ENCODE measurements around the gene DENND4C.
A peak's percentile ranks its signal among the peaks of the same experiment; 100 is the strongest.
"Not testable (repeated sequence)": the region's sequence is repeated elsewhere in the genome, so short reads cannot be mapped to it uniquely, and the experiment has no call there.

DENND4C gene

GRCh38 chr9:19410195-19410503, 179.7 kb downstream of the DENND4C start:
- H2AFZ ChIP-seq (ENCODE audit: low read depth, low read length) = no peak overlapping the region
- H3K4me1 ChIP-seq (ENCODE audit: low read length) = 0 out of 2 replicates have a peak, but pooled peaks cover 3% of the 10 kb centered on the region
- H3K27me3 ChIP-seq (ENCODE audit: low read depth, low read length) = peaks cover 12% of the 10 kb centered on the region
- H3K9me3 ChIP-seq (ENCODE audit: insufficient read depth, low read length) = no peaks in the 10 kb centered on the region
- no peak overlapping the region for H3K27ac ChIP-seq (ENCODE audit: low read length)
- H3K4me3 ChIP-seq (ENCODE audit: low read length) = no peak overlapping the region
- H3K4me2 ChIP-seq (ENCODE audit: low read length) = peak overlapping the region; percentile 100
- H3K79me2 ChIP-seq (ENCODE audit: low read length) = no peaks in the 10 kb centered on the region
- no peaks in the 10 kb centered on the region for H3K36me3 ChIP-seq (replicated peaks; ENCODE audit: low read depth, low read length)
- H3K9ac ChIP-seq (ENCODE audit: low read length) = no peak overlapping the region
- H4K20me1 ChIP-seq (ENCODE audit: insufficient read depth, low read length) = no peaks in the 10 kb centered on the region
- TF ChIP-seq CTCF (IDR thresholded peaks at IDR 0.05; ENCODE audit: low read depth, low read length) = no peak
- TF ChIP-seq EZH2phosphoT487 (IDR thresholded peaks at IDR 0.05; ENCODE audit: low read depth) = no peak

GRCh38 chr9:19410594-19410993, 180.1 kb downstream of the DENND4C start:
- Histone ChIP-seq H3K4me2 (ENCODE audit: low read length) (no peak overlapping the region), H3K36me3 (replicated peaks; ENCODE audit: low read depth, low read length) (no peaks in the 10 kb centered on the region), H3K27ac (ENCODE audit: low read length) (no peak overlapping the region), H3K9me3 (ENCODE audit: insufficient read depth, low read length) (no peaks in the 10 kb centered on the region), H3K79me2 (ENCODE audit: low read length) (no peaks in the 10 kb centered on the region), H3K27me3 (ENCODE audit: low read depth, low read length) (peaks cover 12% of the 10 kb centered on the region), H4K20me1 (ENCODE audit: insufficient read depth, low read length) (no peaks in the 10 kb centered on the region), H3K9ac (ENCODE audit: low read length) (no peak overlapping the region), H2AFZ (ENCODE audit: low read depth, low read length) (no peak overlapping the region), H3K4me1 (ENCODE audit: low read length) (0 out of 2 replicates have a peak, but pooled peaks cover 3% of the 10 kb centered on the region), H3K4me3 (ENCODE audit: low read length) (no peak overlapping the region)
- TF ChIP-seq CTCF (IDR thresholded peaks at IDR 0.05; ENCODE audit: low read depth, low read length) (no peak), EZH2phosphoT487 (IDR thresholded peaks at IDR 0.05; ENCODE audit: low read depth) (no peak)

- Histone ChIP-seq H3K27ac (ENCODE audit: low read length) (no peak overlapping the region), H3K4me2 (ENCODE audit: low read length) (no peak overlapping the region), H3K27me3 (ENCODE audit: low read depth, low read length) (peaks cover 12% of the 10 kb centered on the region), H4K20me1 (ENCODE audit: insufficient read depth, low read length) (no peaks in the 10 kb centered on the region), H3K4me3 (ENCODE audit: low read length) (no peak overlapping the region), H3K4me1 (ENCODE audit: low read length) (0 out of 2 replicates have a peak, but pooled peaks cover 3% of the 10 kb centered on the region), H2AFZ (ENCODE audit: low read depth, low read length) (no peak overlapping the region), H3K9ac (ENCODE audit: low read length) (no peak overlapping the region), H3K79me2 (ENCODE audit: low read length) (no peaks in the 10 kb centered on the region), H3K36me3 (replicated peaks; ENCODE audit: low read depth, low read length) (no peaks in the 10 kb centered on the region), H3K9me3 (ENCODE audit: insufficient read depth, low read length) (no peaks in the 10 kb centered on the region)
- TF ChIP-seq CTCF (IDR thresholded peaks at IDR 0.05; ENCODE audit: low read depth, low read length) = no peak
Measured at GRCh38 chr9:19411316-19411715, 180.8 kb downstream of the DENND4C start.

GRCh38 chr9:19413456-19413855, 183.0 kb downstream of the DENND4C start:
- H3K4me3 ChIP-seq (ENCODE audit: low read length) = not testable (repeated sequence)

GRCh38 chr9:19416143-19416542, 185.7 kb downstream of the DENND4C start:
- no peaks in the 10 kb centered on the region for H3K27me3 ChIP-seq (ENCODE audit: low read depth, low read length)
- H3K27ac ChIP-seq (ENCODE audit: low read length) = no peak overlapping the region
- H3K4me3 ChIP-seq (ENCODE audit: low read length) = no peak overlapping the region
- H3K36me3 ChIP-seq (replicated peaks; ENCODE audit: low read depth, low read length) = no peaks in the 10 kb centered on the region
- H4K20me1 ChIP-seq (ENCODE audit: insufficient read depth, low read length) = no peaks in the 10 kb centered on the region
- no peak overlapping the region for H2AFZ ChIP-seq (ENCODE audit: low read depth, low read length)
- H3K9me3 ChIP-seq (ENCODE audit: insufficient read depth, low read length) = no peaks in the 10 kb centered on the region
- H3K9ac ChIP-seq (ENCODE audit: low read length) = no peak overlapping the region
- TF ChIP-seq CTCF (IDR thresholded peaks at IDR 0.05; ENCODE audit: low read depth, low read length) = no peak
- no peak for TF ChIP-seq EZH2phosphoT487 (IDR thresholded peaks at IDR 0.05; ENCODE audit: low read depth)
- no peak overlapping the region for H3K4me2 ChIP-seq (ENCODE audit: low read length)
- H3K4me1 ChIP-seq (ENCODE audit: low read length) = no peaks in the 10 kb centered on the region
- H3K79me2 ChIP-seq (ENCODE audit: low read length) = no peaks in the 10 kb centered on the region

More at GRCh38 chr9:19413456-19413855, 183.0 kb downstream of the DENND4C start:
- not testable (repeated sequence) for H3K9ac ChIP-seq (ENCODE audit: low read length); H2AFZ ChIP-seq (ENCODE audit: low read depth, low read length); H3K9me3 ChIP-seq (ENCODE audit: insufficient read depth, low read length); H3K4me1 ChIP-seq (ENCODE audit: low read length); H4K20me1 ChIP-seq (ENCODE audit: insufficient read depth, low read length); H3K79me2 ChIP-seq (ENCODE audit: low read length); H3K36me3 ChIP-seq (replicated peaks; ENCODE audit: low read depth, low read length); H3K4me2 ChIP-seq (ENCODE audit: low read length); H3K27ac ChIP-seq (ENCODE audit: low read length)
- H3K27me3 ChIP-seq (ENCODE audit: low read depth, low read length) = peaks cover 12% of the 10 kb centered on the region
